ENCODE results near the gene TPH2.

Gene TPH2

DNA sequence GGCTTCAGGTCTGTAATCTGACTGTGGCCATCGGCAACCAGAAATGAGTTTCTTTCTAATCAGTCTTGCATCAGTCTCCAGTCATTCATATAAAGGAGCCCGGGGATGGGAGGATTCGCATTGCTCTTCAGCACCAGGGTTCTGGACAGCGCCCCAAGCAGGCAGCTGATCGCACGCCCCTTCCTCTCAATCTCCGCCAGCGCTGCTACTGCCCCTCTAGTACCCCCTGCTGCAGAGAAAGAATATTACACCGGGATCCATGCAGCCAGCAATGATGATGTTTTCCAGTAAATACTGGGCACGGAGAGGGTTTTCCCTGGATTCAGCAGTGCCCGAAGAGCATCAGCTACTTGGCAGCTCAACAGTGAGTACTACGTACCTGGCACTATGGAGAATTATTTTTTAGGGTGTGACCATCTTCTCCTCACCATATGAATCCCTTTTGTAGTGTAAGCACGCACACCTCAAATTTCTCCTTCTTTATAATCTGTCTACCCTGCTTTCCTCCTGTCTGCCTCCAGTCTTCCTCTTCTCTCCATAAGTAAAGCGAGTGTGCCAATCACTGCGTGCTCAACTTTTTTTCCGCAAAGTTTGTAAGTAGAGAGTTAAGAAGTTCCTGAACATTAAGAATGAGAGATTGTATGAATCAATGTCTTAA lies at the start of gene TPH2:
TSS of gene TPH2 (plus strand) at position 118 of the 658 bp plus-strand sequence. CDS start at position 260, 142 bp downstream.
- peak; percentile 30 to 36 for DNase-seq (ENCODE audit: low read depth in 2 of 2)

DNA sequence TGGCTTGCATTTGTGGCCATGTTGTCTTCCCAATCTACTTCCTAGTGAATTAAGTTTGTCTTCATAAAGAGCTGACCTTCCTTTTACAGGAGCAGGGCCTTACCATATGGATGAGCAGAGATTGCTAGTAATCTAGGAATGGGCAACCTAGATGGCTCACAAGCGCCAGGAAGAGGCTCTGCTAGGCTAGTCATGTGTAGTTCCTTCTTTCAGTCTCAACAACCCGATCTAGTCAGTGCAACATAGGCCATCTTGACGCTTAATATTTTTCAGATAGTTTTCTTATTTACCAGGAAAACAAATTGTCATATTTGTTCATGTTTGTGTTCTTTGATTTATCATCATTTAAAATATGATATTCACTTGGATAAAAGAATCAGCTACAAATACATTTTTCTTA lies 48.2 kb upstream of the TPH2 start:
- no peak for DNase-seq (ENCODE audit: low read depth in 2 of 2)

DNA sequence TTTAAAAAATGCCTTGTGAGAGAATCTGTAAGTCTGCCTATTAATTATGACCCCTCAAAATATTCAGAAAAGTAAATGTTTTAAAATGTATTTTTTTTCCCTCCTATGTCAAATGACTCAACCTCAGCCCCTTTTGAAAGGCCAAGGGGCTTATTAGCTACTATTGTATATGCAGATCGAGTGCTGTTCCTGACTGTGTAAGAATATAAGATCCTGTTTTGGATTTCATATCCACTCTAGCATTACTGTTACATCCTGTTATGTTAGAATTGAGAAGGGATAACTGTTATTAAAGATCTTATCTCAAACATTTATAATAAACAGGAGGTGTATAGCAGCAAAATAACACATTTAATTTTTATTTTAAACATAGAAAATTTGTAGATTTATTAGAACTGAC lies 46.6 kb upstream of the TPH2 start:
- DNase-seq (ENCODE audit: low read depth in 2 of 2): no peak

DNA sequence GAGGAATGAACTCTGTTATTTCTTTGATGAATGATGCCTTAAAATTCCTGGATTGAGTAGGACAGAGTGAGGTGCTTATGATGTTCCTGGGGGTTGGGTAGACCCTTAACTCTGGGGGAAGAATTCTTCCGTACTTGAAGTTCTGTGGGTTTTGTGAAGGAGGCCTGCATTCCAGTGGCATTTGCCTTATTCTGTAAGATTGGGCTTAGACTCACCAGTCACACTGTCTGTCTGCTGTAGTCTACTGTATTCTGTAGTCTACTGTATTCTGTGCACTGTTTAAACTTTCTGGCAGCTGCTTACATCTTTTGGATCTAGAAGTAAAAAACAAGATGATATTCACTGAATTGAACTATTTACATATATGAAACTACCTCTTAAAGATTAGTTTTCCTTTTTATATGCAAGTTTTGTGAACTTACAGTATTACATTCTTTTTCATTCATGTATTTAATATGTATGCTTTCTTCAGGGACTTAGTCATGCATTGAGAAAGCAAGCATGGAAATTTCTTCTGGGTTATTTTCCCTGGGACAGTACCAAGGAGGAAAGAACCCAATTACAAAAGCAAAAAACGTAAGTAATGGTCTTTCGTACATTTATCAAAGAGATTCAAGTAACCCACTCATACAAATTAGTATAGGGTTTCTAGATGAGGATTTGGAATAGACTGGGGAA lies 42.3 kb upstream of the TPH2 start:
- DNase-seq (ENCODE audit: low read depth in 2 of 2): no peak

DNA sequence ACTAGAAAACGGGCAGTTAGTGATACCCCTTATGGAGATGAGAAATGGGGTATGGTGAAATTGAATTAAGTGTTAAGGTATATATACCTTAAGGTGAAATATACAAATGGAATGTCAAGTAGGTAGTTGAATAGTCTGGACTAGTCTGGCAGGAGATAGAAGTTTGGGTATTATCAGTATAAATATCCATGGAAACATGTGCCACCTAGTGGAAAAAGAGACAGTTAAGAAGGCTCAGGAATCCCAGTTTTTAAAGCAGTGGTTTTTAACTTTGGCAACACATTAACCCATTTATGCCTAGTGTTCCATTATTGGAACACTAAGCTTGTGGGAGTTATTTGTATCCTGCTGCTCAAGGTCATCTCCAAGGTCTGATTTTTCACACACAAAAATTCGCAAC lies 38.6 kb upstream of the TPH2 start:
- DNase-seq (ENCODE audit: low read depth in 2 of 2): no peak

DNA sequence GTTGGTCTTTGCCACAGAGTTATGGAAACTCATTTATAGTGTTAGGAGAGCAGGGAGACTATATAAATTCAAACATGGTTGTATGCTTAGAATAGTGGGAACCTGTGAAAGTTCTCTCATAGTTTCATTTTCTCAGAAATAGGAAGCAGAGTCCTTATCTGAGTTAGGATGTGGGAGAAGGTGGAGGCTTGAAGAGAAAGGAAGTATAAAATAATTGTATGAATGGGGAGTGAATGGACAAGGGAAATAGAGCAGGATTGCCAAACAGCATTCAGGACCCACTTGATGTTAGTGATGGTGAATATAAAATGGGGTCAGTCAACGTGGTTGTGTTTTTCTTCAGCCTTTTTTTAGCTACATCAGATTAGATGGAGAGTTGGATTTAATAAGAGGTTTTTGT lies 34.0 kb upstream of the TPH2 start:
- DNase-seq (ENCODE audit: low read depth in 2 of 2): no peak

DNA sequence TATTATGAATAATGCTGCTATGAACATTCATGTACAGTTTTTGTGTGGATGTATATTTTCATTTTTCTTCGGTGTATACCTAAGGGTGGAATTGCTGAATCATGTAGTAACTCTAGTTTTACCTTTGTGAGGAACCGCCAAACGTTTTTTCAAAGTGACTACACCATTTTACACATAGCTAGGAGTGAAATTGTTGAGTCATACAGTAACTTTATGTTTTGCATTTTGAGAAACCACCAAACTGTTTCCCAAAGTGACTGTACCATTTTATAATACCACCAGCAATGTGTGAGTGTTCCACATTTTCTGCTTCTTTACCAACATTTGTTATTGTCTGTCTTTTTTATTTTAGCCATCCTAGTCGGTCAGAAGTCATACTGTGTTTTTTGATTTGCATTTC lies 3.1 kb upstream of the TPH2 start:
- no peak for DNase-seq (ENCODE audit: low read depth in 2 of 2)

DNA sequence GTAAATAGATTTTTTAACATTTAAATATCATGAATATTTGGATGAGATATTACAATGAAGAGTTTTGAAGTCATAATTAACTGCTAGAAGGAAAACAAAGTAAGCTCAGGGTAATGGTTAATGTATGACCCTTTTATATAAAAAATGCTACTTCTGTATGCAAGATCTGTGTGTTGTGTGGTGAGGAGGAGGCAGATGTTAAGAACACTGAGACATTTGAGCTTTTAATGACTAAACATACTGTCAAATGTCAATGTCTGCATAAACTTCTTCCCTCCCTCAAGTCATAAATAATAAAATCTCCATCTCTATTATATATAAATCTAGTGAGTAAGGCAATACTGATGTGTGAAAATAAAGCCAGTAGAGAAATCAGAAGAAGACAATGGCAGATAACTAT lies 1.4 kb downstream of the TPH2 start:
- no peak for DNase-seq (ENCODE audit: low read depth in 2 of 2)

DNA sequence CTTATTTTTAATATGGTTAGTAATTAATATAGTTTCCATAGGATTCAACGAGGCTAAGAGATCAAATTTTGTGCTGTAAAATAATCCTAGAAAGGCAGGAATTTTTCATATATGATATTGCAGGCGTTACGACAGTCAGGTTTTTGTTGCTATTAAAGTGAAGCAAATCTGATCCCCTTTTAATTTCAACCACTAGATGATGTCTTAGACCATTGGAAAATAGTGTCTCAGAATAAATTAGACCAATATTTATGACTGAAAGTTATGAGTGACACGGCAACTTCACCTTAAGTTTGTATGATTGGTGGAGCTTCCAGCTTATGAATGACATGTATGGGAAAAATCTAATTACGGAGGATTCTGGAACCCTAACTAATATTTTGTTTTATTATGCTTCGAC lies 2.5 kb downstream of the TPH2 start:
- DNase-seq (ENCODE audit: low read depth in 2 of 2): no peak

DNA sequence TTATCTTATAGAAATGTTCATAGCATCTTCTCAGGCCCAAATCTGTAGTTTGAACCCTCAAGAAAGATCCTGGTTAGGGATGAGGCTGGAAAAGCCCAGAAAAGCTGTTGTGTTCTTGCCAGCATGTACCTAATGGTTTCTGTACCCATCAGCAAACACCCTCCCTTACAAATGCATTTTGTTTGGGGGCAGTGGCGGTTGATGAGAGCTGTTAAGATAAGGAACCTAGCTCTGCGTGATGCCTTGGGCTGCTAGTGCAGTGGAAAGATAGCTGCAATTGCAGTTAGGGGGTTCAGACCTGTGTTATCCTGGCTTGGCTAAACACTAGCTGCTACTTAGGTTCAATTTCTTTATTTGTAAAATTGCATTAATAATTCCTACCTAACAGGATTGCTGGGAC lies 3.6 kb downstream of the TPH2 start:
- DNase-seq (ENCODE audit: low read depth in 2 of 2): no peak

DNA sequence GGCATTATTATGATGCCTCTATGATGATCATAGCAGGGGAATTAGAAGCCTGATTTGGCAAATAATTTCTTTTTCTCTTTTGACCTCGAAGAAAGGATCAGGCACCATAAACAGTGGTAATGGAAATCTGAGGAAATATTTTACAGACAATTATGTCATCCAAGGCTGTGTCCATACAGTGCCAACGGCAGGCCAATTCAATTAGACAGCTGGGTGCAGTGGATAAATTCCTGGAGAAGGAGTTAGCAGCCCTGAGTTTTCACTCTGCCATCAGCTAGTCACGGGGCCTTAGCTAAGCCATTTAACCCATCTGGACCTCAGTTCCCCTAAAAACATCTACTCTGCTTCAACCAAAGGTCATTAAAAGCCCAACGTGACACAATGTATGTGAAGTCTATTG lies 4.1 kb downstream of the TPH2 start:
- no peak for DNase-seq (ENCODE audit: low read depth in 2 of 2)

DNA sequence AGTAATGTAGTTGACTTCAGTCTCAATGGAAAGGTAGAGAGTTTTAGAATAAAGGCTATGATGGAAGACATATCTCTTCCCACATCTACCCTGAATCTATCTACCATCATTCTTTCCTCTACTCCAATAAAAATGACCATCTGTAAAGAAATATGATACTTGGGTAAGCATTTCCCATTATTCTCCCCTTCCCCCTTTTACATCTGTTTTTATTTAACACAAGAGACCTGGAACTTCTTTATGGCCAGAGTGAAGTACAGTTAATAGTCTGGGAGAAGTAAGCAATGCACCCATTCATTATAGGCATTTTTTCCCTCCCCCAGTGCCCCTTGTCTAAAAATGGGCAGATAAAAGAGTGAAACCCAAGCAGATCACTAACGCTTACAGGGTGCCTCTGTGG lies 6.5 kb downstream of the TPH2 start:
- no peak for DNase-seq (ENCODE audit: low read depth in 2 of 2)

DNA sequence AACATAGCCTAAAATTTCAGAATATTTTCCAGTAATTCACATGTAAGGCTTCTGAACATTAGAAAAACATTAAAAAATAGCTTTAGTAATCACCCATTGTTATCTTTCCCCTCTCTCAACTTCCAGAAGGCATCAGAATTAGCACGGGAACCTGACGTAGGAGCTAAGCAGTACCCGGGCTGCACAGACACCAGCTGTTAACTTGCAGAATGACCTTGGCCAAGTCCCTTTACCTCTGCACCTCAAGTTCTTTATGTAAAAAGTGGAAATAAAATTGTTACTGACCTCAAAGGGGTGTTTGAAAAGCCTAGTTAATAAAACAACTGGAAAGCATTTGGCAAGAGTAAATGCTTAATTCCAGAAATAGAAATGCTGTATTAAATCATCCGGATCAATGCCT lies 7.2 kb downstream of the TPH2 start:
- DNase-seq (ENCODE audit: low read depth in 2 of 2): no peak

DNA sequence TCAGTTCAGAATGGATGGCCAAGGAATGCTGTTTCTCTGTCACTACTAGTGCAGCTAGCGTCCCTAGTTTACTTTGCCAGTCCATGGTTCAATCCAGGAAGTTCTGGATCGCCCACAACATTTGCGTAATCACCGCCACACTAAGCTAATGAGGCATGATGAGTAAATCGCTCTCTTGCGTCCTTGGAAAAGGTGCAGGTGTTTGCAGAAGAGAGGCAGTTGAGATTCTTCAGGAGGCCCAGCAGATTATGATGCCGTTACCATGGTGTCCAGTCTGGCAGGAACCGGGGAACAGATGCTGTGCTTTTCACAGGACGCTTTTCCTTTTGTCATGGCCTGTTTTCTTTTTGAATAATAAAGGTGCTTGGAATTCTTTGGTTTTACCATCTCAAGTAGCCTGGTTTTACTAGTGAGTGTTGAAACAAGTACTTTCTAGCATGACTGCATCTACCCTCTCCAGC lies 9.0 kb downstream of the TPH2 start:
- DNase-seq (ENCODE audit: low read depth in 2 of 2): no peak

DNA sequence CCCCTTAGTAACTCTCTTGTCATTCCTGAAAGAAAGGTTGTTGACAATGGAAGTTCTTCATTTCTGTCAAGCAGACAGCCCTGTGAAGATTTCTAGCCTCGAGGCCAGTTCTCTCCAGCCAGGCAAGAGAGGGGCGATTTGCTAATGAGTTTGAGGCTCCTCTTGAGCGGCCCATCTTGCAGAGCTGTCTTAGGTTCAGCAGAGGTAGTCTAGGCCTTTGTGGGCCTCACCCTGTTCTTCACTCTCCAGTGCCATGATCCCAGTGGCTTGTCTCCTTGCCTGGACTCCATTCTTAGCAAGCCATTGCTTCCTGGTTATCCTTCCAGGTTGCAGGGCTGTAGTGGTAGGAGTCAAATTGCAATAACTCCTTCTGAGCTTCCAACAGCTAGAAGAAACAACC lies 9.7 kb downstream of the TPH2 start:
- DNase-seq (ENCODE audit: low read depth in 2 of 2): no peak

DNA sequence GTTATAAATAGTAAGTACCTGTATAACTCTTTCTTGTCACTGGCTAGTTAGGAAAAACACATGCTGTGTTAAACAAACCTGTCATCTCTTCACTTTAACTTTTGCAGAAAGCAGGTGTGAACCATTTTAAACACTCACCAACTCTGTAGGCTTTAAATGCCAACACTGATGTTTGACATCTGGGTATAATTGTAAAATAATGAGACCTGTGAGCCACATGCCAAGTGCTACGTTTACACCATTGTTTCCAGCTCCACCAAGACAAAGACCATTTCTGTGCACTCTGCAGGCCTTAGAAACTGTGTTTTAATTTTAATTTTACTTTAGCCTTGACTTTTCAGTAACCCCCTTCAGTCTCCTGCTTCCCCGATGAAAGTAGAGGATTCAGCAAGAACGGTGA lies 11.0 kb downstream of the TPH2 start:
- no peak for DNase-seq (ENCODE audit: low read depth in 2 of 2)

DNA sequence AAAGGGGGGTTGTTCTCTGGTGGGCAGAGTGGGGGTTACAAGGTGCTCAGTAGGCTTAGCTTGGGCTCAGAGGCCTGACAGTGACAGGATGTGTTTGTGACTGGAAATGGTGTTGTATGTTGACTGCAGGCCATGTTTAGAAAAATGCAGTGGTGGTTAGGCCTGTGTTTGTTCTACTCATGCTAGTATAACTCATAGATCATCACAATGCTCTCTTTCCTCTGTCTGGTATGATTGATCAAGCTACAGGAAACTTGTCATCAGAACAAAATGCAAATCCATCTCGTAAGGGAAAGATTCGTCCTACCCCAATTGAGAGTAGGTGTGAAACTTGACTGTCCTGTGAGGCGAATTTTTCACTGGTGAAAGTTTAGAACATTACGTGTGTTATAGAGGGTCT lies 11.8 kb downstream of the TPH2 start:
- no peak for DNase-seq (ENCODE audit: low read depth in 2 of 2)

DNA sequence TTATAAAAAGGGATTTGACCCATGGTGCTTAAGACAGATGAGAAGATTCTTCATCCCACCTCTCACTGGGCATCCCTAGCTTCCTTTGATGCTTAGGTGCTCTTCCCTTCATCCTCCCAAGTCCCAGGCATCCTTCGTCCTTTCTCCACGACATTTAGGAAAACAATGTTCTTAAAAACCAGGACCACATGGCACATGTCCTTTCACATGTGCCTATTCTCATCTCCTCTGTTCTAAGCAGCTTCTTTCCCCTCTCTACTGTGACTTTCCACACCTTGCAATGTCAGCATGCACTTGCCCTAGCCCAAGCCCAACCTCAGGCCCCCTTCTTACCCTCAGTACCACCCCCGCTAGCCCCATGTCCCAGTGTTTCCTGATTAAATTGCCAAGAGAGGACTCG lies 12.2 kb downstream of the TPH2 start:
- no peak for DNase-seq (ENCODE audit: low read depth in 2 of 2)

DNA sequence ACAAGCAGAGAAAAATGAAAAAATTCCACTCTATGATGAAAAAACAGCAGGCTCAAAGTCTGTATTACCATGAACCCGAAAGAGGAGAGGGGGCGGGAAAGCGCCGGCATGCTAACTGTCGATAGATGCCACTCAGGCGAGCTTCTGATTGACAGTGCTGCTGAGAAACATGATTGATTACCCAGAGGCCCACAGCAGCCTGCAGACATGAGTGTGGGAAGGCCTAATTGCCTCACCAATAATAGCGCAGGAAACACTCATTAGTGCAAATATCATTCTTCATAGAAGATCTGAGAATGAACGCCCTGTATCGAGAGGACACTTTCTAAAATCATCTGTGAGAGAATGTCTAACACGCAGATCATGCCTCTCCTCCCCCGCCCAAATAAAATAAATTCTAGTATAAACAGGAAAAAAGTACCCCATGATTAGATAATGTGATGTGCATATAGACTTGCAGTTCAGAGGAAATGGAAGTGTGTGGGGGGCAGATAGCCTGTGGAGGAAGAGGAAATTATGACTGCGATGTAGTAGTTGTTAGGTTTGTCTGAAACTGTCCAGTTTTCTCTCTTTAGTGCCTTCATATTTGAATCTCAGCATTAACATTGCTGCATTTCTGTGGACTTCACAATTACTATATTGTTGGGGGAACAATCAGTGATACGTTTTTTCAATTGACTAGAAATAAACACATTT lies 15.6 kb downstream of the TPH2 start:
- no peak for DNase-seq (ENCODE audit: low read depth in 2 of 2)

DNA sequence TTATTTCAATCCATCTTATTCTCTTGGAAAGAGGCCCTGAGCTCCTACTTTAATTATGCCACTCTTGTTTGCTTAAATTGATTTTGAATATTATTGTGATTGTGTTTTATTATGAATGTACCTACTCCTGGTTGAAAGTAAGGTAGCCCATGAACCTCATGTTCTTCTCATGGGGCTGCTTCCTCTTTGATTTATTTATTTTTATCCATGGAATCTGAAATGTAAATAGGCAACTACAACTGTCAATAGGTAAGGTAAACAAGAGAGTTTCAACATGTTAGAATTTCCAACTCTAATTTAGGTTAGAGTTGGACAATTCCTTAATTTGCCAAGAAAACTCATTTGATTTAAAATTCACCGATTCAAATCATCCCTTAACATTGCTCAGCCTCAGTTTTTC lies 16.2 kb downstream of the TPH2 start:
- DNase-seq (ENCODE audit: low read depth in 2 of 2): no peak

DNA sequence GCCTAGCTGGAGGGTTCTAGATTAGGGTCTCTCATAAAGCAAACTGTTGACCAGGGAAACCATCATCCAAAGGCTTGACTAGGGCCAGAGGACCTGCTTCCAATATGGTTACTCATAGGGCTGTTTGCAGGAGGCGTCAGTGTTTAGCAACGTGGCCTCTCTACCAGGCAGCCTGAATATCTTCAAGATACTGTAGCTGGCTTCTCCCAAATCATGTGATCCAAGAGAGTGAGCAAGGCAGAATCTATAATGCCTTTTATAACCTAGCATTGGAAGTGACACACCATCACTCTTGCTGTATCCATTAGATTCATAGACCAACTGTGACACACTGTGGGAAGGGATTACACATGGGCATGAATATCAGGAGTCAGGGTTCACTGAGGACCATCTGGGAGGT lies 17.3 kb downstream of the TPH2 start:
- DNase-seq (ENCODE audit: low read depth in 2 of 2): no peak

DNA sequence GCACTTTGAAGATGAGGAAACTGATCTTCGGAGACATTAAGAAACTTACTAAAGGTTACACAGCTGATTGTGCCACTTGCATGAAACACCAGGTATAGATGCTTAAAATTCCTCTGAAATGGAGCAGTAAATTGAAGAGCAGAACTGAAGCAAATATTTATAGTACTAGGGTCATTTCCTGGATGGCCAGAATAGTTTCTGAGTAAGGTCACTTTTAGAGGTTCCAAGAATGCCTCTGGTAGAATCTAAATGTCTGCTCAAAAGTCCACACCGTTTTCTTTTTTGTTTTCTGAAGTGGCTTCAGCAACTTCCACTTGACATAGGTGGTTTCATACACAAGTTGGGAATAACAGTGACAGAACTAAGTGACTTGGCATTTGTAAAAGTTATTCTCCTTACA lies 19.4 kb downstream of the TPH2 start:
- no peak for DNase-seq (ENCODE audit: low read depth in 2 of 2)

DNA sequence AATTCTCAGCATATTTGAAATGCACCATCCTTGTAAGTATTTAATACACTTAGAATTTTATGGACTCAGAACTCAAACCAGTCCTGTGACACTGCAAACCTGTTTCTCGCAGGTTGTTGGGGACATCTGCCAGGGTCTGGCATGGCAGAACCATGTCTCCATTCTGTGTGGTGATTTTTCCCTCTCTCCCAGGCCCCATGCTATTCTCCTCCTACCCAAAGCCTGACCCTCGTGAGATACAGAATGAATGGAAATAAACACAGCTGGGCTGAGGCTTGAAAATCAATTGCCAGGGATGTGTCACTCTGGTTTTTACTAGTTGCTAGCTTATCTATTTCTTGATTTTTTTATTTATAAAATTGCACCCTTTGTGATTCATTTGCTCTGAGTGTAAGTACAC lies 19.8 kb downstream of the TPH2 start:
- DNase-seq (ENCODE audit: low read depth in 2 of 2): no peak
